Measurements from ENCODE around the gene WWTR1.

Gene WWTR1

GRCh38 chr3:149630806-149631205 is 27.0 kb downstream of the WWTR1 start:
- H3K4me3 ChIP-seq (ENCODE audit: low read depth, low read length) = no peak overlapping the region
- no peak for DNase-seq (ENCODE audit: low read depth)

DNA sequence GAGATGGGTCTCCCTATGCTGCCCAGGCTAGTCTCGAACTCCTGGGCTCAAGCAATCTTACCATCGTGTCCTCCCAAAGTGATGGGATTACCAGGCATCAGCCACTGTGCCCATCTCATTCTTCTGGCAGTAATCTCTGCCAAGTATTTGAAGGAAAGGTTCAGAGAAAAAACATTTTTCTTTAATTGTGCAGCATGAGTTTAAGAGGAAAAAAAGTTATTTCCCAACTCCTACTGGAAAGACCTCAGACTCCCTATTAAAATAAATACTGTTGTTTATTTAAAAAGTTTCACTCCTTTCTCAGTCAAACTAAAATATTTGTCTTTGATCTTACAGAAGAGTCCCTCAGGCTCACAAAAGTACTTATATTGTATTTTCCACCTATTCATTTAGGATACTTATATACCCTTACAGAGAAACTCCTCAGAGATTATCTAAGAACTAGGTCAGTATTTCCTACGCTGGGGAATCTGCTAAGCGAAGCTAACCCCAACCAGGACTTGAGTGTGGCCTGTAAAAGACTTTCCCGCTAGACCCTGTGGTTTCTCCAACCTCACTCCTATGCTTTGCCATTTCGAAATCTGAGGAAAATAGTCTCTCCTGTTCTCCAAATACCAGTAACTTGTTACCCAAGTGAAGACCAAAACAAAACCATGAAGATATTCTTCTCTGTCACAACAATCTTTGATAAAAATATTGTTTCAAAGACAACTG is 28.7 kb downstream of the WWTR1 start:
- no peak overlapping the region for H3K4me3 ChIP-seq (ENCODE audit: low read depth, low read length)
- DNase-seq (ENCODE audit: low read depth) = peak; percentile 56

- no peak overlapping the region for H3K4me3 ChIP-seq (ENCODE audit: low read depth, low read length)
- DNase-seq (ENCODE audit: low read depth) = no peak
Measured at GRCh38 chr3:149626671-149627070, 31.2 kb downstream of the WWTR1 start.

GRCh38 chr3:149625795-149626194 is 32.0 kb downstream of the WWTR1 start:
- H3K4me3 ChIP-seq (ENCODE audit: low read depth, low read length) = no peak overlapping the region
- no peak for DNase-seq (ENCODE audit: low read depth)

DNA sequence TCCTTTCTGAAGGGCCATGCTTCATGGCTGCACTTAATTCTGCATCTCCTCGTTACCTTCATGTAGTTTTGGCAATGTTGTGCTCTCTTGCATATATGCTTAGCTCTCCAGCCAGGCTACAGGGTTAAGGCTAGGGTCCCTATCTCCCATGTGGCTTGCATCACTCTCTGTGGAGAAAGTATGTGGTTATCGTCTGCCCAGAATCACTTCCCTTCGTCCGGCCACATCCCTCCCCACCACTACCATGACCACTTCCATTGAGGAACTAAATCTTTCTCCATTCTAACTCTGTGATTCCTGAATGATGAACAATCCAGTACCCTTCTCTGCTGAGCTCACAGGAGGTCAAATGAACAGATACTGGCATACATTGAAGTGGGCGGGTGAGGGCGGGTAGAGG is 34.0 kb downstream of the WWTR1 start:
- no peak overlapping the region for H3K4me3 ChIP-seq (ENCODE audit: low read depth, low read length)
- DNase-seq (ENCODE audit: low read depth) = no peak

GRCh38 chr3:149621218-149622005 is 36.4 kb downstream of the WWTR1 start:
- no peak overlapping the region for H3K4me3 ChIP-seq (ENCODE audit: low read depth, low read length)
- DNase-seq (ENCODE audit: low read depth) = peak; percentile 70

- no peak overlapping the region for H3K4me3 ChIP-seq (ENCODE audit: low read depth, low read length)
- peak; percentile 53 for DNase-seq (ENCODE audit: low read depth)
Measured at GRCh38 chr3:149620291-149621020, 37.4 kb downstream of the WWTR1 start.

DNA sequence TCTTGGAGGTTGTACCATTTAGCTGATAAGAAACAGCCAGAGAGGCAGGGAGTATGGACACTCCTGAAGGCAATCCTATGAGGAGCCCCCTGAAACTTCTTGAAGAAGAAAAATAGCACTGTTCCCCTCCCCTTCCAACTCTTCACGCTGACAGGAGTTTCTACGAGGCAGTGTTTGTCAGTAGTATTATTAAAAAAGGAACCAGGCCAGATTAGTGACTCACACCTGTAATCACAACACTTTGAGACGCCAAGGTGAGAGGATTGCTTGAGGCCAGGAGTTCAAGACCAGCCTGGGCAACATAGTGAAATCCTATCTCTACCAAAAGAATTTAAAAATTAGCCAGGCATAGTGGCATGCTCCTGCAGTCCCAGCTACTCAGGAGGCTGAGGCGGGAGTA is 38.7 kb downstream of the WWTR1 start:
- no peak overlapping the region for H3K4me3 ChIP-seq (ENCODE audit: low read depth, low read length)
- no peak for DNase-seq (ENCODE audit: low read depth)

DNA sequence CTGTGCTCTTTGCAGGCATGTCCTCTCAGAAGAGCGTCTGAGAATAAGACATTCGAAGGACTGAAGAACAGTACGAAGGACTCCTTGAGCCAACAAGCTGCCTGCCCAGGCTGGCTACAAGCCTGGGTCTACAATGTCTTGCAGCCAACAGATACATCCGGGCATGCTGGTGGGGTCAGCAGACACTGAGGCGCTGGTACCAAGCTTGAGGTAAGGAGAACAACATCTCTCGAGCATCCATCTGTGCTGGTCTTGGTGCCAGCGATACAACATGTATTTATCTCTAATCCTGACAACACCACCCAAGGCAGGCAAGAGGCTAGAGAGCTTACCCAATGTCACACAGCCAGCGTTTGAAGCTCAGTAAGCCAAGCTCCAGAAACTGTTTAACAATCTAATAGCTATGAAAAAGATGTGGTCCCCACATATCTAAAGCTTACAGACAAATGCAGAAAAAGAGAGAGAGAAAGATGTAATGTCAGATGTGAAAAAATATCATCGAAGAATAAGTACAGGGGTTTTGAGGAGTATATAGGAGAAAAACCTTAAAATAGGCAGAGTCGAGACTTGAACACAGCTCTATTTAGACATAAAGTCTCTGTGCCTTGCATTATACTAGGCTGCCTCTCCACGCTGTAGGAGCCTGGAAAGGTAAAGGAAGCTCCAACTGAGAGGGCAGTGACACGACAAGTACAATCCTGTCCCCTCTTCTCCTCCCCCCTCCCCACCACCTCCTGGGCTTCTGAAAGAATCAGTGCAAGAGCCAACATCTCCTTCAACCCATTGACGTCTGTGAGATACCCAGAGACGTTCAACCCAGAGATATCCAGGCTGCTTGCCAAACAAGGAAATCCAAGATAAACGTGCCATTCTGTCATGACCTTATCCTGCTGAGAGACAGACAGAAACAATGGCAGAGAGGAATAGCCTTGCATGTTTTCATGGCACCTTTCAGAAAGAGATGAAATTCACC is 39.4 kb downstream of the WWTR1 start:
- DNase-seq (ENCODE audit: low read depth) = no peak

GRCh38 chr3:149615731-149616221 is 42.0 kb downstream of the WWTR1 start:
- DNase-seq (ENCODE audit: low read depth) = no peak
- no peak overlapping the region for H3K4me3 ChIP-seq (ENCODE audit: low read depth, low read length)

More for the DNA sequence above, 39.4 kb downstream of the WWTR1 start:
- H3K4me3 ChIP-seq (ENCODE audit: low read depth, low read length) = no peak overlapping the region

GRCh38 chr3:149613988-149614387 is 43.8 kb downstream of the WWTR1 start:
- DNase-seq (ENCODE audit: low read depth) = no peak
- no peak overlapping the region for H3K4me3 ChIP-seq (ENCODE audit: low read depth, low read length)

- H3K4me3 ChIP-seq (ENCODE audit: low read depth, low read length) = no peak overlapping the region
- DNase-seq (ENCODE audit: low read depth) = no peak
Measured at GRCh38 chr3:149612456-149612855, 45.4 kb downstream of the WWTR1 start.

GRCh38 chr3:149611149-149611548 is 46.7 kb downstream of the WWTR1 start:
- no peak overlapping the region for H3K4me3 ChIP-seq (ENCODE audit: low read depth, low read length)
- no peak for DNase-seq (ENCODE audit: low read depth)

DNA sequence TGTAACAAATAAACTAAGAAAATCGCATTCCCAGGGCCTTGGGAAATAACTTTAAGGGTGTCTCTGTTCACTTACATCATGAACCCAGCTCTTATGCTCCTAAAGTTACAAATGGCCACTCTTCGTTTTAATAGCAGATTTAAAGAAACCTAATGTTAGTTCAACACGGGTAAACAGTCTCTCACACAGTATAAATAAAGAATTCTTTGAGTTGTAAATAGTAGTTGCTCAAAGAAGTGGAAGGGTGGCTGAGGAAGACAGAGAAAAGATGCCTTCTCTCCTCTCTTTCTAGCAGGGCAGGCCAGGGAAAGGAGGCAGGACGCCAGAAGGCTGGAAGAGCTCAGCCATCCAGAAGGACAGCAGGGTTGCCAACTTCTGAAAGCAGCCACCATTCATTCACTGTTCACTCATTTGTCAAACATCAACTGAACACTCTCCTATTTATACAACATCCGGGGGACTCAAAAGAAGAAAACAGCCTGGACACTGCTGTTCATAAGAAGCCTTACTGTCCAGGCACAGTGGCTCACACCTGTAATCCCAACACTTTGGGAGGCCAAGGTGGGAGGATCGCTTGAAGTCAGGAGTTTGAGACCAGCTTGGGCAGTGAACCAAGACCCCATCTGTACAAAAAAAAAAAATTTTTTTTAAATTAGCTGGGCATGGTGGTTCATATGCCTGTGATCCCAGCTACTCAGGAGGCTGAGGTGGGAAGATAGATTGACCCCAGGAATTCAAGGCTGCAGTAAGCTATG is 47.3 kb downstream of the WWTR1 start:
- H3K4me3 ChIP-seq (ENCODE audit: low read depth, low read length) = no peak overlapping the region
- no peak for DNase-seq (ENCODE audit: low read depth)

- DNase-seq (ENCODE audit: low read depth) = no peak
- H3K4me3 ChIP-seq (ENCODE audit: low read depth, low read length) = no peak overlapping the region
Measured at GRCh38 chr3:149609595-149609994, 48.2 kb downstream of the WWTR1 start.

GRCh38 chr3:149608987-149609386 is 48.8 kb downstream of the WWTR1 start:
- H3K4me3 ChIP-seq (ENCODE audit: low read depth, low read length) = no peak overlapping the region
- DNase-seq (ENCODE audit: low read depth) = no peak

GRCh38 chr3:149605902-149606301 is 51.9 kb downstream of the WWTR1 start:
- no peak overlapping the region for H3K4me3 ChIP-seq (ENCODE audit: low read depth, low read length)
- DNase-seq (ENCODE audit: low read depth) = peak; percentile 62

- no peak overlapping the region for H3K4me3 ChIP-seq (ENCODE audit: low read depth, low read length)
- DNase-seq (ENCODE audit: low read depth) = no peak
Measured at GRCh38 chr3:149604125-149604875, 53.5 kb downstream of the WWTR1 start.
